ENCODE measurements around the gene MYLK2.

Gene MYLK2

GRCh38 chr20:31853481-31853880, 34.3 kb downstream of the MYLK2 start:
- H3K27ac ChIP-seq: no peak overlapping the region
- no peak for TF ChIP-seq CTCF (conservative IDR thresholded peaks at IDR 0.05)
- TF ChIP-seq ZFX (IDR thresholded peaks at IDR 0.05): no peak

GRCh38 chr20:31856516-31856915, 37.4 kb downstream of the MYLK2 start:
- TF ChIP-seq ZFX (IDR thresholded peaks at IDR 0.05) (no peak), CTCF (conservative IDR thresholded peaks at IDR 0.05) (no peak)
- H3K27ac ChIP-seq: no peak overlapping the region

GRCh38 chr20:31857861-31858759, 39.0 kb downstream of the MYLK2 start:
- no peak overlapping the region for H3K27ac ChIP-seq
- TF ChIP-seq ZFX (IDR thresholded peaks at IDR 0.05) (no peak), CTCF (conservative IDR thresholded peaks at IDR 0.05) (no peak)

GRCh38 chr20:31858760-31859083, 39.6 kb downstream of the MYLK2 start:
- no peak for TF ChIP-seq CTCF (conservative IDR thresholded peaks at IDR 0.05)
- no peak for TF ChIP-seq ZFX (IDR thresholded peaks at IDR 0.05)
- no peak overlapping the region for H3K27ac ChIP-seq

- no peak overlapping the region for H3K27ac ChIP-seq
- no peak for TF ChIP-seq ZFX (IDR thresholded peaks at IDR 0.05)
- no peak for TF ChIP-seq CTCF (conservative IDR thresholded peaks at IDR 0.05)
These were observed 40.3 kb downstream of the MYLK2 start for GRCh38 chr20:31859266-31859997.

GRCh38 chr20:31859998-31860380, 40.8 kb downstream of the MYLK2 start:
- TF ChIP-seq CTCF (conservative IDR thresholded peaks at IDR 0.05): no peak
- no peak for TF ChIP-seq ZFX (IDR thresholded peaks at IDR 0.05)

More at GRCh38 chr20:31859998-31860380, 40.8 kb downstream of the MYLK2 start:
- no peak overlapping the region for H3K27ac ChIP-seq
